HUES6 (cell line): Measurements from ENCODE around the gene EIF2S3B.

Source experiments
- H3K27ac ChIP-seq: 2 replicates; pipeline ENCODE4 v1.7.0; 2013; ENCODE audit warnings: low read depth, mild to moderate bottlenecking, low read length, inconsistent platforms
- H3K27me3 ChIP-seq: 2 replicates; pipeline ENCODE4 v1.6.1; 2013; ENCODE audit warnings: low read length; ENCODE audit not compliant: control insufficient read depth, insufficient read depth
- H3K36me3 ChIP-seq: 2 replicates; pipeline ENCODE4 v1.6.1; 2013; ENCODE audit warnings: low read length; ENCODE audit not compliant: control insufficient read depth, insufficient read depth
- H3K4me1 ChIP-seq: 2 replicates; pipeline ENCODE4 v1.6.1; 2013; ENCODE audit warnings: low read length; ENCODE audit not compliant: control insufficient read depth, insufficient read depth
- H3K4me3 ChIP-seq: 2 replicates; pipeline ENCODE4 v1.5.1; 2013; ENCODE audit warnings: low read depth, low read length
- H3K9ac ChIP-seq: one replicate; pipeline ENCODE4 v1.6.1; 2013; ENCODE audit warnings: mild to moderate bottlenecking, low read length
- H3K9me3 ChIP-seq: 2 replicates; pipeline ENCODE4 v1.6.1; 2013; ENCODE audit warnings: low read depth, low read length; ENCODE audit not compliant: control insufficient read depth, insufficient read depth

Gene EIF2S3B

GRCh38 chr12:10554228-10554755 is 48.6 kb downstream of the EIF2S3B start:
- H3K4me3 ChIP-seq, result no peak overlapping the region
- H3K36me3 ChIP-seq, result no peaks in the 10 kb centered on the region
- no peaks in the 10 kb centered on the region for H3K27me3 ChIP-seq
- no peak overlapping the region for H3K27ac ChIP-seq
- no peak overlapping the region for H3K9ac ChIP-seq
- peaks cover 8% of the 10 kb centered on the region; the same call in 1 of the 2 replicates for H3K4me1 ChIP-seq
- H3K9me3 ChIP-seq, result peaks cover 6% of the 10 kb centered on the region

- H3K27ac ChIP-seq, result no peak overlapping the region
- no peak overlapping the region for H3K9ac ChIP-seq
- no peaks in the 10 kb centered on the region for H3K36me3 ChIP-seq
- no peaks in the 10 kb centered on the region for H3K27me3 ChIP-seq
- peaks cover 6% of the 10 kb centered on the region for H3K9me3 ChIP-seq
- H3K4me3 ChIP-seq, result no peak overlapping the region
- peaks cover 8% of the 10 kb centered on the region; the same call in 1 of the 2 replicates for H3K4me1 ChIP-seq
Measured at GRCh38 chr12:10554756-10555481, 49.2 kb downstream of the EIF2S3B start.

- Histone ChIP-seq H3K36me3 (no peaks in the 10 kb centered on the region), H3K4me1 (peaks cover 8% of the 10 kb centered on the region; the same call in 1 of the 2 replicates), H3K27ac (no peak overlapping the region), H3K9me3 (peaks cover 6% of the 10 kb centered on the region), H3K9ac (no peak overlapping the region), H3K4me3 (no peak overlapping the region), H3K27me3 (no peaks in the 10 kb centered on the region)
Measured at GRCh38 chr12:10557329-10557728, 51.6 kb downstream of the EIF2S3B start.

- H3K4me3 ChIP-seq, result no peak overlapping the region
- no peaks in the 10 kb centered on the region for H3K36me3 ChIP-seq
- H3K4me1 ChIP-seq, result peaks cover 8% of the 10 kb centered on the region; the same call in 1 of the 2 replicates
- H3K27me3 ChIP-seq, result no peaks in the 10 kb centered on the region
- peaks cover 6% of the 10 kb centered on the region for H3K9me3 ChIP-seq
- H3K9ac ChIP-seq, result no peak overlapping the region
- no peak overlapping the region for H3K27ac ChIP-seq
Measured at GRCh38 chr12:10557766-10558165, 52.1 kb downstream of the EIF2S3B start.
